ENCODE data around the gene TMTC3. TPM values are rescaled to one million over a fixed set of nuclear protein-coding genes. Genes with fewer than 3 reads are reported as not detected.

The TMTC3 gene
- total and polyA plus RNA-seq, 2 of the 8 experiments (the other 6 are each of a cell fraction or from before 2014, with no cell fraction given): 7.0 to 45.1 TPM

GRCh38 chr12:88235183-88235833 is 93.2 kb downstream of the TMTC3 start:
- H4K20me1 ChIP-seq (replicated peaks in 1 of 2; ENCODE audit: control insufficient read depth in 1 of 2, insufficient read depth in 2 of 2, low read length in 2 of 2): no peaks in the 10 kb centered on the region
- no peak overlapping the region for H4K8ac ChIP-seq (ENCODE audit: extremely low read depth, insufficient read depth, low read length)
- H3K14ac ChIP-seq (ENCODE audit: insufficient read length): no peak overlapping the region
- ChIA-PET CTCF (ENCODE audit: partially characterized antibody) (no interaction called here), POLR2A (ENCODE audit: partially characterized antibody) (no interaction called here)
- H3K23ac ChIP-seq (ENCODE audit: insufficient read length): no peak overlapping the region
- no peaks in the 10 kb centered on the region for H3K79me2 ChIP-seq (ENCODE audit: control insufficient read depth in 1 of 2, insufficient read depth in 2 of 2, low read length in 2 of 2)
- H3K4me2 ChIP-seq (ENCODE audit: insufficient read depth in 1 of 2, low read depth in 2 of 2, low read length in 2 of 2): no peak overlapping the region
- FAIRE-seq (no peak), DNase-seq (ENCODE audit: low read depth in 1 of 2, low spot score in 2 of 2) (no peak)
- no peak overlapping the region for H3K4ac ChIP-seq (replicated peaks; ENCODE audit: insufficient read length, low read depth, low read length)
- no peak overlapping the region for H4K91ac ChIP-seq (replicated peaks; ENCODE audit: insufficient read length, low read length)
- no peaks in the 10 kb centered on the region for H3K79me1 ChIP-seq (ENCODE audit: low read depth, low read length)
- H3K56ac ChIP-seq (replicated peaks; ENCODE audit: insufficient read length, low read depth, low read length): no peak overlapping the region
- H3K4me1 ChIP-seq (replicated peaks in 1 of 4; ENCODE audit: control insufficient read depth in 3 of 4, insufficient read depth in 4 of 4, low read length in 3 of 4): no peaks in the 10 kb centered on the region
- no peak overlapping the region for H3K27ac ChIP-seq (ENCODE audit: low read depth, low read length)
- H2AK5ac ChIP-seq (ENCODE audit: low read depth, low read length): no peak overlapping the region
- no peaks in the 10 kb centered on the region for H3K36me3 ChIP-seq (ENCODE audit: control insufficient read depth in 2 of 4, insufficient read depth in 4 of 4, low read length in 3 of 4)
- no peaks in the 10 kb centered on the region for H3K23me2 ChIP-seq (ENCODE audit: low read depth, low read length)
- no peak overlapping the region for H3K4me3 ChIP-seq (ENCODE audit: extremely low read depth in 1 of 4, insufficient read depth in 2 of 4, low read depth in 3 of 4, low read length in 4 of 4)
- no peaks in the 10 kb centered on the region for H3K9me3 ChIP-seq (ENCODE audit: insufficient read depth in 2 of 2, low read depth in 1 of 2, low read length in 1 of 2)
- H3K27me3 ChIP-seq (replicated peaks in 1 of 4; ENCODE audit: control insufficient read depth in 3 of 4, extremely low read depth in 1 of 4, insufficient read depth in 3 of 4, low read length in 3 of 4): no peaks in the 10 kb centered on the region
- no peak overlapping the region for H2BK20ac ChIP-seq (ENCODE audit: low read length)
- no peak overlapping the region for H3K9ac ChIP-seq (replicated peaks in 1 of 4; ENCODE audit: extremely low read depth in 1 of 4, low read depth in 3 of 4, low read length in 3 of 4)
- 79% methylated on average over 7 of the region's 7 CpGs; no CpG with 5 or more reads in 1 of the 2 experiments for WGBS, 2 experiments (ENCODE audit: extremely low coverage in 1 of 2, insufficient coverage in 1 of 2, insufficient read length in 1 of 2, insufficient replicate concordance in 2 of 2, low coverage in 1 of 2, low lambda C conversion rate in 2 of 2, missing lambda C conversion rate in 1 of 2)
- no peak overlapping the region for H2BK15ac ChIP-seq (ENCODE audit: low read length)
- no peak overlapping the region for H4K5ac ChIP-seq (ENCODE audit: insufficient read length, low read depth, low read length)
- no peak overlapping the region for H2BK120ac ChIP-seq (replicated peaks; ENCODE audit: low read depth, low read length)
- H3K18ac ChIP-seq (ENCODE audit: extremely low read depth, low read length): no peak overlapping the region
- H2BK5ac ChIP-seq (ENCODE audit: low read depth, low read length): no peak overlapping the region
- no peak overlapping the region for H2BK12ac ChIP-seq (ENCODE audit: low read depth, low read length)
- H2AFZ ChIP-seq (ENCODE audit: low read length): peak overlapping the region; percentile 64; the same call in 1 of the 2 replicates
- TF ChIP-seq ATF2 (IDR thresholded peaks at IDR 0.05; ENCODE audit: low read length): no peak
- no peak for TF ChIP-seq JUND (IDR thresholded peaks at IDR 0.05; ENCODE audit: low read length)
- TF ChIP-seq PHF8 (conservative IDR thresholded peaks at IDR 0.05; ENCODE audit: low read depth, low read length): no peak
- TF ChIP-seq HDAC2 (IDR thresholded peaks at IDR 0.05; ENCODE audit: borderline replicate concordance in 1 of 2, low read depth in 2 of 2, low read length in 2 of 2): no peak
- TF ChIP-seq KDM5A (IDR thresholded peaks at IDR 0.05; ENCODE audit: low read length): no peak
- TF ChIP-seq SRF (IDR thresholded peaks at IDR 0.05; ENCODE audit: low read depth, low read length): no peak
- TF ChIP-seq MAX (IDR thresholded peaks at IDR 0.05): no peak
- TF ChIP-seq SIX5 (IDR thresholded peaks at IDR 0.05; ENCODE audit: low read depth, low read length): no peak
- TF ChIP-seq EZH2 (IDR thresholded peaks at IDR 0.05; ENCODE audit: low read depth, low read length, severe bottlenecking): no peak
- no peak for TF ChIP-seq SP2 (IDR thresholded peaks at IDR 0.05; ENCODE audit: low read length)
- no peak for TF ChIP-seq SUZ12 (IDR thresholded peaks at IDR 0.05; ENCODE audit: low read length)
- TF ChIP-seq GTF2F1 (IDR thresholded peaks at IDR 0.05; ENCODE audit: borderline replicate concordance, low read depth, low read length): no peak

Measured in H1 (cell line).